ENCODE results near the gene RMND5A.
"Not testable (repeated sequence)": the region's sequence is repeated elsewhere in the genome, so short reads cannot be mapped to it uniquely, and the experiment has no call there.

The RMND5A gene, protein sequence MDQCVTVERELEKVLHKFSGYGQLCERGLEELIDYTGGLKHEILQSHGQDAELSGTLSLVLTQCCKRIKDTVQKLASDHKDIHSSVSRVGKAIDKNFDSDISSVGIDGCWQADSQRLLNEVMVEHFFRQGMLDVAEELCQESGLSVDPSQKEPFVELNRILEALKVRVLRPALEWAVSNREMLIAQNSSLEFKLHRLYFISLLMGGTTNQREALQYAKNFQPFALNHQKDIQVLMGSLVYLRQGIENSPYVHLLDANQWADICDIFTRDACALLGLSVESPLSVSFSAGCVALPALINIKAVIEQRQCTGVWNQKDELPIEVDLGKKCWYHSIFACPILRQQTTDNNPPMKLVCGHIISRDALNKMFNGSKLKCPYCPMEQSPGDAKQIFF

GRCh38 chr2:86719637-86720539, at the start of gene RMND5A:
RMND5A (plus strand) TSS chr2:86720291; CDS start chr2:86720668, 377 bp downstream.
- peak; percentile 77 to 95 for DNase-seq

GRCh38 chr2:86671337-86671981, 48.6 kb upstream of the RMND5A start:
- DNase-seq, result peak in 1 of 2 experiments; percentile 52

GRCh38 chr2:86672027-86672545, 48.0 kb upstream of the RMND5A start:
- no peak for DNase-seq

DNA sequence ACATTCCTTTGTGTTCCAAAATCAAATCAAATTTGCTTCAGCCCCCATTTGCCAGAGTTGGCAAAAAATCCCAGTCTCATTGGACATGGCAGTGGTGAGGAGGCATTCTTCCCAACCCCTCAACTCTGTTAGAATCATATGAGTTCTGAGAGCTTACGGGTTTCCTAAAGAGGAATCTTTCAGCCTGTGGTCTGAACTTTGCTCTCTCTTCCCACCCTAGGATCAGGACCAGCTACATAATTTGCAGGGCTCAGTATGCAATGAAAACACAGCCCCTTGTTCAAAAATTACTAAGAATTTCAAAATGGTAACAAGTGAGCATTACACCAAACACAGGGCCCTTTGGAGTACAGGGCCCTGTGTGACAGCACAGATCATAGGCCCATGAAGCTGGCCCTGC, 47.1 kb upstream of the RMND5A start:
- DNase-seq, result no peak

- DNase-seq, result no peak
Observed at GRCh38 chr2:86673986-86674670, 46.0 kb upstream of the RMND5A start.

DNA sequence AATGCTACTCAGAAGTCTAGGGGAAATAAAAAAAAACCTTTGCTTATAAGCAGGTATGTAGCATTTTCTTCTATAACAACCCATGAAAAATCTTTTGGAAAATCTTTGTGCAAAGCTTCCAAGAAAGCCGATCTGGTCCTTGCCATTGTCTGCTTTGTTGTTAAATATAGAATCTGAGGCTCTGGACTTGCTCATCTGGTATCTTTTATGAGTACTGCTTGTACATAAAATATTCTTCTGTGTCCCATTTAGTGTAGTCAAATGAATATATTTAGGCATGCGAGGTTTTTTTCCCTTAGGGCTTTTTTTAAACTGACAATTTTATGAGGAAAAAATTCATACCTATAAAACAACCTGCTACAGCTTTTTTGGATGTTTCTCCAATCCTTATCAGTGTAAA, 45.0 kb upstream of the RMND5A start:
- no peak for DNase-seq

DNA sequence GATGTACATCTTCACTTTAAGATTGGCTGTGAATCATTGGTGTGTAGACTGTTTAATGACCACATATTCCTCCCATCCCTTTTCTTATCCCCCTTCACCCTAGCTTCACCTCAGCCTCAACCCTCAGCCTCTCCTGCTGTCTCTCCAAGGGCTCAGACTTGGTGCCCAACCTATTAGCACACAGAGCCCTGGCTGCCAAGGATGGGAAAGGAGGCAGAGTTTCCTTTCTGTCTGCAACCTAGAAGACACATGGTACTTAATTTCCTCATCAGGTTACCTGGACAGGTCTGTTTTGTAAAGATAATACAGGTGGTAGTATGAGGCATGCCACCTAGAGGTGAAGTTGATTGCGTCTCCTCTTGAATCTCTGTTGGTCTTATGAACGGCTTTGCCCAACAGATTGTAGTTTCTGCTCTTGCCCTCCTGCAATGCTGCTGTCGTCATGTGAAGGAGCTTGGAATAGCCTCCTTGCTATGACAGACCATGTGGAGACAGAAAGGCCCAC, 44.5 kb upstream of the RMND5A start:
- DNase-seq, result no peak

DNA sequence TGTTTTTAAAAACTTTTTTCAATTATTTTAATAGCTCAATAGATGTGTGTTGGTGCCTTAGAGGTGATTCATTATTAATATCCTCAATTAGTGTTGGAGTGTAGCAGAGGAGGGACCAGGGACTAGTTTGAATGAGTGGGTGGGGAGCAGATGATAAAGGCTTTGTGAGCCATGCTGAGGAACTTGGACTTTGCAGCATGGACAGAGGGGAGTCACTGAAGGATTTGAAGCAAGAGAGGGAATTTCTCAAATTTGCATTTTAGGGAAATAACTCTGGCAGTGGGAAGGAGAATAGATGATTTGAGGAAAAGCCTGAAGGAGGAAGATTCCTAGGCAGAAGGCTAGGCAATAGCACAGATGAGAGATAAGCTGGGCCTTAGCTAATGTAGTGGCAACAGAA, 42.3 kb upstream of the RMND5A start:
- DNase-seq, result no peak

GRCh38 chr2:86679036-86679435, 41.1 kb upstream of the RMND5A start:
- DNase-seq, result no peak

DNA sequence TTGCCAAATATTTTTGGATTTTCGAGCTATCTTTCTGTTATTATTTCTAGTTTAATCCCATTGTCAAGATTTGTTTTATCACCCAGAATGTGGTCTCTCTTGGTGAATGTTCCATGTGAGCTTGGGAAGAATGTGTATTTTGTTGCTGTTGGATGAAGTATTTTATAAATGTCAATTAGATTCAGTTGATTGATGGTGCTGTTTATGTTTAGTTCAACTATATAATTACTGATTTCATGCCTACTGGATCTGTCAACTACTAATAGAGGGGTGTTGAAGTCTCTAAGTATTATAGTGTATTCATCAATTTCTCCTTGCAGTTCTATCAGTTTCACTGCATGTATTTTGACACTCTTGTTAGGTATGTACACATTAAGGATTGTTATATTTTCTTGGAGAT, 34.7 kb upstream of the RMND5A start:
- DNase-seq, result no peak

DNA sequence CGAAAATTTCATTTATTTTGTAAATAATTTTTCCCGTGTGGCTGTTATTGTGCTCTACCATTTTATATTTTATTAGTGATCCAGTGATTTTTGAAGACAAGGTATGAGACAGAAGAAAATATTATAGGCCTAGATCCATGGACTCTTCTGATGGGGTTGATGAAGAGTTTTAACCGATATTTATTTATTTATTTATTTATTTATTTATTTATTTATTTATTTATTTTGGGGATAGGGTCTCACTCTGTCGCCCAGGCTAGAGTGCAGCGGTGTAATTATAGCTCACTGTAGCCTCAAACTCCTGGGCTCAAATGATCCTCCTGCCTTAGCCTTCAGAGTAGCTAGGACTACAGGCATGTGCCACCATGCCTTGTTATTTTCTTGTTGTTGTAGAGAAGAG, 33.6 kb upstream of the RMND5A start:
- DNase-seq, result no peak

DNA sequence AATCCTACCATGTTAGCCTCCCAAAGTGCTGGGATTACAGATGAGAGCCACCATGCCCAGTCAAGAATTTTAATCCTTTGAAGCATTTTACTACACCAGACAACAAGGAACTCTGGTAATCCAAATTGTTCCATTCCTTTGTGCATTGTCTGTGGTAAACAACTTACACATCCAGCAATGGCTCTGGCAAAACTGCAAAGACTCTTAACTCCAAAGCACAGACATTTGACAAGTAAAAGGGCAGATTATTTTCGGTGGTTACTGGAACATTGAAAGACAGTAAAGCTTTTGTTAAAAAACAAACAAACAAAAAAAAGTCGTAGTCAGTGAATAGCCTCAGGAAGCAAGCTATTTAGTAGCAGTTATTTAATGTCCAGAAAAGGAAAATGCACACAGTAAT, 33.2 kb upstream of the RMND5A start:
- no peak for DNase-seq

GRCh38 chr2:86695053-86695691, 24.9 kb upstream of the RMND5A start:
- DNase-seq, result no peak

DNA sequence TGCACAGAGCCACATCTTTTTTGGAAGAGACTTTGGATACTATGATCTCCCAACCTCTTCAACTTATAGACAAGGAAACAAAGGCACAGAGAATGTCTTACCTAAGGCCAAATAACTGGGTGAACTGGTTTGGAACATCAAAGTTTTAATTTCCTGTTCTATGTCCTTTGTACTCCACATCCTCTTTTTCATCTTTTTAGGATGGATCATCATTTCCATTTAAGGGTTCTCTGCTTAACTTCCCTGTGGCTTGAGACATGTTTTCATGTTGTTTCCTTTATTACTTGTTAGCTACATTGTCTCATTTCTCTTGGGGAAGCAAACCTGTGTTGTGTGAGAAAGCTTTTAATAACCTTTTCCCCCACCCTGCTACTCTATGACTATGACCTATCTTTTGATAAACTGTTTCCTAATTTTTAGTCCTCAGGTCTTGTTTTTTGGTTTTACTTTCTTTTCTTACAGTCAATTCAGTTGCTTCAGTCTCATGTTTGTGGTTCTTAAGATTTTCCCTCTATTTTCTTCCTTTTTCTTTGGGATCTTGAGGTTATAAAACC, 22.5 kb upstream of the RMND5A start:
- no peak for DNase-seq

DNA sequence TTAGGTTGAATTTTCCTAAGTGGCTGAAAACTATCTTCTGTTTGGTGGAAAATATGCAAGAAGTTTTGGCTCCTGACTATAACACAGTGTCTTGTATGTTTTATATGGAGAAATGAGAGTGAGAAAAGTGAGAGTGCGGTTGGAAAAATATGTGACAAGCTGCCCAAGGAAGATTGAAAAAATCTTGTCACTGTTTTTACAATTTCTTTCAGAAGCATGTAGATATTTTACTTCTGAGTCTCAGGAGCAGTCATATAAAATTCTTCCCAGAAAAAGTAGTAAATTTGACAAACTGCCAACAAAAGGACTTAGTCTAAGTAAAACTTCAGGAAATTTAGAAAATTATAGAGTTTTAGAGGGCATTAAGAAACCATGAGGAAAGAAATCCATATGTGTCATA, 19.4 kb upstream of the RMND5A start:
- DNase-seq, result no peak

- DNase-seq, result peak in 1 of 2 experiments; percentile 33
Observed at GRCh38 chr2:86703704-86704361, 16.3 kb upstream of the RMND5A start.

DNA sequence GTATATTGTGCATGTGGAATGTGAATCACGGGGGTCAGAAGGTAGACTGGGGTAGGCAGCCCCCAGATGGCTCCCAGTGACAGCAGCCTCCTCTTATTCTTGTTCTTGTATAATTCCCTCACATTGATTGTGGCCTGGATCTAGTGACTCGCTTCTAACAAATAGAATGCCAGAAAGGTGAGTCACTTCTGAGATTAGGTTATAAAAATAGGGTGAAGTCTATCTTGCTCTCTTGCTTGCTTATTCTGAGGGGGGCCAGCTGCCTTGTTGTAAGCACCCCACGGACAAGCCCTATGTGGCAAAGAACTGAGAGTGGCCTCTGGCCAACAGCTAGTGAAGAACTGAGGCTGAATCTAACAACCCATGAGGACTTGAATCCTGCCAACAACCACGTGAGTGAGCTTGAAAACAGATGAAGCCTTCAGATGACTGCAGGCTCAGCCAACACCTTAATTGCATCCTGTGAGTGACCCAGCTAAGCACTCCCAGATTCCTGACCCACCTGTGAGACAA, 15.6 kb upstream of the RMND5A start:
- peak in 1 of 2 experiments; percentile 44 for DNase-seq

DNA sequence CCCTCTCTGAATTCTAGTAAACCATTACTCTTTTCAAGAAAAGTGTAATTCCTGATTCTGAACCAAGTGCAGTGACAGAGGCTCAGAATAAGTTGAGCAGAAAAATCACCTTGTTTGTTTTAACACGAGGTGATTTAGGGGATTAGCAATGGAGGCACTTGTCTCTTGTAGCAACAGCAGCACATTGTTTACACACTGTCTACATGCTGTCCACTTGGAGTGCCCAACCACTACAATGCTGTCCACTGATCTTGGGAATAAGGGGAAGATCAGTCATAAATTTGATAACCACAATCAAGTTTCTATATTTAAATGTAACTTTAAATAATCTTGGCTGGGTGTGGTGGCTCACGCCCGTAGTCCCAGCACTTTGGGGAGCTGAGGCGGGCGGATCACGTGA, 13.9 kb upstream of the RMND5A start:
- DNase-seq, result no peak

- DNase-seq, result no peak
Observed at GRCh38 chr2:86706935-86707334, 13.2 kb upstream of the RMND5A start.

DNA sequence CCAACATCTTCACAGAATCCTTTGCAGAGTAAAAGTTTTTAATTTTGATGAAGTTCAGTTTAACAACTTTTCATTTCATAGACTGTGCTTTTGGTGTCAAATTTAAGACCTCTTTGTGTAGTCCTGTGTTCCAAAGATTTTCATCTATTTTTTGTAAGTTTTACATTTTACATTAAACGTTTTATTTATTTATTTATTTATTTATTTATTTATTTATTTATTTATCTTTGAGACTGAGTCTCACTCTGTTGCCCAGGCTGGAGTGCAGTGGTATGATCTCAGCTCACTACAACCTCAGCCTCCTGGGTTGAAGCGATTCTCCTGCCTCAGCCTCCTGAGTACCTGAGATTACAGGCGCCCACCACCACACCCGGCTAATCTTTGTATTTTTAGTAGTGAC, 12.0 kb upstream of the RMND5A start:
- DNase-seq, result not testable (repeated sequence)

Measured in NCI-H446 (cell line).